HAP-1 (cell line): Measurements from ENCODE around the gene AGBL4.

ENCODE experiments used
- DNase-seq, 2 experiments: peaks; one replicate each; pipeline ENCODE4 v3.0.0-alpha.2; 2016 to 2020; ENCODE audit warnings: low spot score in 2 of 2
- H3K27me3 ChIP-seq: fragments of 250-450 bp; sonication (Bioruptor Pico); 2 replicates; pipeline ENCODE4 v1.5.1; 2020; ENCODE audit warnings: low read depth, mild to moderate bottlenecking, moderate library complexity
- H3K36me3 ChIP-seq: fragments of 250-450 bp; sonication (Bioruptor Pico); replicated peaks from 2 replicates; pipeline ENCODE4 v1.5.1; 2020; ENCODE audit warnings: mild to moderate bottlenecking
- H3K4me1 ChIP-seq: fragments of 250-450 bp; sonication (Bioruptor Pico); 2 replicates; pipeline ENCODE4 v1.5.1; 2020; ENCODE audit warnings: mild to moderate bottlenecking
- H3K4me3 ChIP-seq: fragments of 250-450 bp; sonication (Bioruptor Pico); 2 replicates; pipeline ENCODE4 v1.5.1; 2020; ENCODE audit warnings: mild to moderate bottlenecking, moderate library complexity
- H3K9me3 ChIP-seq: fragments of 250-450 bp; sonication (Bioruptor Pico); 2 replicates; pipeline ENCODE4 v1.5.1; 2020; ENCODE audit warnings: mild to moderate bottlenecking, moderate library complexity
- in situ Hi-C: fragments of 300-500 bp; cut with MboI; formaldehyde crosslinking; loops from 3 replicates; pipeline ENCODE4 v1.14.3; 2020; ENCODE audit warnings: low sequenced_read_pairs, inconsistent platforms, mixed read lengths

Gene AGBL4

DNA sequence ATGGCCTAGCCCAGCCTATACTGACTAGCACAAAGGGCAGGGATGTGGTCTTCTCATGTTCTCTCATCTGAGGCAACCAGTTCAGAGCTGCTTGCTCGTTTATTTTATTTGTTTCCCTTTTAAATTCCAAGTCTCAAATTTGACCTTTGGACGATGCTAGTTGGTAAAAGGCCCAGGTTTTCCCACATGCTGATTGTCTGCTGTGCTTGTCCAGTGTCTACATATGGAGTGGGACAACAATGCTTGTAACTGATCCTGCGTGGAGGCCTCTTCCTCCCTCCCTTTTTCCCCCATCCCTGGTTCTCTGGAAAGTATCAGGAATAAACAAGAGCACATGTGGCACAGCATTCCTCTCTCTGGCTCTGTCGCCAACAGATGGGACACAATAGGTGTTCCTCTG is 1213.0 kb downstream of the AGBL4 start:
- no peak for DNase-seq
- Histone ChIP-seq H3K4me1 (no peaks in the 10 kb centered on the region), H3K4me3 (no peak overlapping the region), H3K9me3 (no peaks in the 10 kb centered on the region), H3K36me3 (no peaks in the 10 kb centered on the region), H3K27me3 (no peaks in the 10 kb centered on the region)
- in situ Hi-C loops = loop anchor here (25.0 kb wide), 1 partner anchor 248 kb away; no protein-coding TSS in a partner anchor

DNA sequence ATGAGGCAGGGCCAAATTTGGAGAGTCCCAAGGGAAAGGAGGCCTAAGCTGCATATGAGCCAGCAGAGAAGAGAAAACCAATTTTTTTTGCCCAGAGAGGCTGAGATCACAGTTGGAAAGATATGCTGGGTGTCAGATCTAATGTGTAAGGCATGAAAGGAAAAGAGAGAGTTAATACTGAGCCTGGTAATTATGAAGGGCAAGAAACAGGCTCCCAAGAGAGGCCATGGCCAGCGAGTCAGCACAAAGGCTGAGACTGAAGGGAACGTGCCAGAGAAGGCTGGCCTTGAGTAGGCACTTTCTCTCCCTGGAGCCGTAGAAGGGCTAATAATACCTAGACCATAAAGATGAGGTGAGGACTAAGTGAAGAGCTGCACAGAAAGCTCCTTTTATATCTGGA is 1215.3 kb downstream of the AGBL4 start:
- no peak for DNase-seq
- no peaks in the 10 kb centered on the region for H3K27me3 ChIP-seq
- no peaks in the 10 kb centered on the region for H3K36me3 ChIP-seq
- no peak overlapping the region for H3K4me3 ChIP-seq
- in situ Hi-C loops = loop anchor here (25.0 kb wide), 1 partner anchor 246 kb away; no protein-coding TSS in a partner anchor
- no peaks in the 10 kb centered on the region for H3K9me3 ChIP-seq
- no peaks in the 10 kb centered on the region for H3K4me1 ChIP-seq

DNA sequence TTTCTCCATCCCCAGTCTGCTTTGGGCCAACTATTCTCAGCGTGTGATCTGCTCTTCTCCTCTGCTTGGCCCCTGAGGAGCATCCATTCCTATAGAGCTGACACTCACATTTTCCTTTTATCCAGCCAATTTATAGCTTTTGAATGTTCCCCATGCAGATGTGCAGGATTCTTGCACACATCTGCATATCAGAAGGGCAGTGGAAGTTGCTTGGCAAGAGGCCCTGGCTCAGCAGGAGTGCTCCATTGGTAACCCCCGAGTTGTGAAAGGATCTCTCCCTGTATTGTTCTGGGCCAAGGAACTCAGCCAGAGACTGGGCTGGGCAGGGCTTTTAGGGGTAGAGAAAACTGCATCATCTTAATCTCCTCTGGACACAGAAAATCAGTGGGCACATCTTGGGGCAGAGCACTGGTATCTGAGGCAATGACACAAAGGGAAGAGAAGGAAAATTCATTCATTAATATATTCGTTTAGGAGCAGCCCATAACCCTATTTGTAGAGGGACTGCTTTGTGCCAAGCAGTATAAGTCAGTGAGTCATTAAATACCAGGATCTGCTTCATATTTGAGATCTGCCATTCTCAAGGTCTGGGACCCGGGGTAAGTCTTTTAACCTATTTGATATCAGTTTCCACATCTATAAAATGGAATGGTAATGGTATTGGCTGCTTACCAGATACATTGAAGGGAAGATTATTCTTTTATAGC is 1216.0 kb downstream of the AGBL4 start:
- DNase-seq = no peak
- no peaks in the 10 kb centered on the region for H3K36me3 ChIP-seq
- H3K4me1 ChIP-seq = no peaks in the 10 kb centered on the region
- no peaks in the 10 kb centered on the region for H3K27me3 ChIP-seq
- in situ Hi-C loops = loop anchor here (25.0 kb wide), 1 partner anchor 245 kb away; no protein-coding TSS in a partner anchor
- H3K4me3 ChIP-seq = no peak overlapping the region
- H3K9me3 ChIP-seq = no peaks in the 10 kb centered on the region

DNA sequence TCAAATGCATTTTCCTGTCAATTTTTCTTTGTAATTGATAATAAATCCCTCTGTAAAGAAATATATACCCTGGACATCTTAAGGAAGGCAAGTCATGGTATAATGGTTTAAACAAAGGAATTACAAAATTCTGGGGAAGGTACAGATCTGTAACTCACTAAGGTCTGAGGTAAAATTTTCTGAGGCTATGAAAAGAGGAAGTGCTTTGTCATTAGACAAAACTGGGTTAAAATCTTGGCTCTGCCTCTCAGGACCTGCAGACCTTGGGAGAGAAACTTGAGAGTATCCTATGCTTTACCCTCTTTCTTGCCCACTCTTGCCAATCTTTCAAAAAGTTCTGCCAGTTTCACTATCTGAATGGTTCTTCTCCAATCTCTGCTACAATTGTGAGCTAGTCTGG is 1220.3 kb downstream of the AGBL4 start:
- Histone ChIP-seq H3K4me1 (no peaks in the 10 kb centered on the region), H3K36me3 (no peaks in the 10 kb centered on the region), H3K9me3 (no peaks in the 10 kb centered on the region), H3K4me3 (no peak overlapping the region), H3K27me3 (no peaks in the 10 kb centered on the region)
- in situ Hi-C loops = loop anchor here (25.0 kb wide), 1 partner anchor 241 kb away; no protein-coding TSS in a partner anchor
- DNase-seq = no peak

DNA sequence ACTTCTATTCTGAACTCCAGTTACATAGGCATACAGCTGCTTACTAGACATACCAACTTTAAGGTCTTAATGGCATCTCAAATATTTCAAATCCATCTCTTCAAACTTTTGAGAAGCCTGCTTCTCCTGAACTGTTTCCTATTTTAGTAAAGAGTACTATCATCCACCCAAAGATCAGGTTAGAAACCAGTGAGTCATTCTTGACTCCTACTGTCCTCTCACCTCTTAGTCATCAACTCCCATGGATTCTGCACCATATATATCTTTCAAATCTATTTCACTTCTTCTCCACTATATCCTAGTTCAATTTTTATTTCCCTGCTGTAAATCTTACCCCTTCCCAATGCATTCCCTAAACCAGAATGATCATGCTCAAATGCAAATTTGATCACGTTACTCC is 1228.9 kb downstream of the AGBL4 start:
- in situ Hi-C loops = no loop called here
- no peak overlapping the region for H3K4me3 ChIP-seq

DNA sequence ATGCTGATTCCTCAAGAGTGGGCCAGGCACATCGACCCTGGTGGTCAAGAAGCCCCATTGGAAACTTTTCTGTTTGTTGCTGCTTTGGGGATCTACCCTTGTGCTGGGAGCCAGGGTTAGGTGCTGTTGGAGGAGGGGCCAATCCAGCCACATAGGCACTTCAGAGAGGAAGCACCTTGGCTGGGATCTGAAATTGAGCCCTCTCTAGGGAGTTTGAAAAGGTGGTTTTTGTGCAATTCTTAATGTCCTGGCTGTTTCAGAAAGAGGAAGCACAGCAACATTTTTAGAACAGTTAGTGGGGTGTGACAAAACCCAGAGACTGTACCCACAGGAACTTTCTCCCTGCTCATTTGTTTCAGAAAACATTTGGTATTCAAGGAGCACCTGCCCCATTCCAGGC is 1229.9 kb downstream of the AGBL4 start:
- Histone ChIP-seq H3K9me3 (no peaks in the 10 kb centered on the region), H3K27me3 (no peaks in the 10 kb centered on the region), H3K4me1 (no peaks in the 10 kb centered on the region), H3K4me3 (no peak overlapping the region), H3K36me3 (no peaks in the 10 kb centered on the region)
- in situ Hi-C loops = no loop called here
- no peak for DNase-seq

More for the DNA sequence above, 1228.9 kb downstream of the AGBL4 start:
- Histone ChIP-seq H3K9me3 (no peaks in the 10 kb centered on the region), H3K4me1 (no peaks in the 10 kb centered on the region), H3K27me3 (no peaks in the 10 kb centered on the region), H3K36me3 (no peaks in the 10 kb centered on the region)
- no peak for DNase-seq

DNA sequence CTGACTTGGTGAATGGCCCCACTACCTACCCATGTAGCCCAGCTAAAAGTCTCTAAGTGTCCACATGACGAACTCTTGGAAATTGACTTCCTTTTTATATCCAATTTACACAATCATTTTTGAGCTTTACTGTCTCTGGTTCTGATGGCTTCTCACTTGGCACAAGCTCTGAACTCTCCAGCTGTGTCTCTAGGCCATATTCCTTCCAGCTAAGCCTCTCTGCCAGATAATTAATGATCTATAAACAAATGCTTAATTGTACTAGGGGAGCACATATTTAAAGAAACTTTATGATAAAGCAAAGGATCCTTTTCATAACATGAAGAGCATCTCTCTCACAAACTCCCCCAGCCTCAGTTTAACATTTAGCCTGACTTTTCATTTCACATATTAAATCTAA is 1230.8 kb downstream of the AGBL4 start:
- no peak for DNase-seq
- no peaks in the 10 kb centered on the region for H3K9me3 ChIP-seq
- no peak overlapping the region for H3K4me3 ChIP-seq
- no peaks in the 10 kb centered on the region for H3K36me3 ChIP-seq
- in situ Hi-C loops = no loop called here
- H3K4me1 ChIP-seq = no peaks in the 10 kb centered on the region
- H3K27me3 ChIP-seq = no peaks in the 10 kb centered on the region

DNA sequence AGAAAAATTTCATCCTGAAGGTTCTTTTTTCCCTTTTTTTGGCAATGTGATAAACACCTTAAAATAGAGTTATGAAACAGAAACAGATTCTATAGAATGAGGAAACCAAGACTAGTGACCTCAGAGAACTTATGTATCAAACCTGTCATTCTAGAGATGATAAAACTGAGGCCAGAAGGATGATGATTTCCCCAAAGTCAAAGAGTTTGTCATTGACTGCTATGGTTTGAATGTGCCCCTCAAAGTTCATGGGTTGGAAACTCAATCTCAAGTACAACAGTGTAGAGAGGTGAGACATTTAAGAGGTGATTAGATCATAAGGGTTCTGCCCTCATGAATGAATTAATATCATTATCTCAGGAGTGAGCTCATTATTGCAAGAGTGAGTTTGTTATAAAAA is 1233.4 kb downstream of the AGBL4 start:
- in situ Hi-C loops = no loop called here
- DNase-seq = no peak
- no peaks in the 10 kb centered on the region for H3K9me3 ChIP-seq
- H3K27me3 ChIP-seq = no peaks in the 10 kb centered on the region
- no peaks in the 10 kb centered on the region for H3K4me1 ChIP-seq
- H3K36me3 ChIP-seq = no peaks in the 10 kb centered on the region
- no peak overlapping the region for H3K4me3 ChIP-seq

DNA sequence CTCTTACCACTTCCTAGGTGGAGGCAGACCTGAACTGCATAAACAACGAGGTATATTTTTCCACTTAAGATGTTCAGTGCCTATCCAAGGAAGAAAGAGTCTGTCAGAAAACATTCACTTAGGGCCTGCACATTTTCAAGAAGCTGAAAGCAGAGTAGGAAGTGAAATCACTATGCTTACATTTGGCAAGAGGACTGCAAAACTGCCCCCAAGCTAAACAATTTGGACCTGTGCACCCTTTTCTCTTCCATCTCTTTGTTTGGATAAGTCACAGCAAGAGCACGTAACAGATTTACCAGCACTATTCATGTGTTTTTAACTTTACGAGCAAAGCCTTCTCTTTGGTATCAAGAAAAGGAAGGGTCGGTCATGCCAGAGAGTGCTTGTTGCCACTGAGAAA is 1233.9 kb downstream of the AGBL4 start:
- Histone ChIP-seq H3K27me3 (no peaks in the 10 kb centered on the region), H3K4me1 (no peaks in the 10 kb centered on the region), H3K9me3 (no peaks in the 10 kb centered on the region), H3K36me3 (no peaks in the 10 kb centered on the region), H3K4me3 (no peak overlapping the region)
- DNase-seq = no peak
- in situ Hi-C loops = no loop called here

DNA sequence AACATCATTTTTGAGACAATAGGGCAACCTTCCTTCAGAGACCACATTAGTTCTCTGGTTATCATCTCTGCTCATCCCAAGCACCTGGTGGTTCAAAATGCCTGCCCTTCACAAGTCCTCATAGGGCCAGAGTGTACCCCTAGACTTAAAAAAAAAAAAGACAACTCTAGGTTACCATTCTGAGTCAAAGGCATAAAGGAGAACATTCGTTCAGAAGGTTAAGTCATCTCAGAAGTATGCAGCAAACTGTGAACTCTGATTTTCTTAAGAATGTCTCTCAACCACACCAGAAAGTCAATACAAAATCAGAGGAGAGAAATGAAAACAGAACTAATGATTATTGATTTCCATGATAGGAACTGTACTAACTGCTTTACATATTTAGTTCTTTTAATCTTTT is 1237.9 kb downstream of the AGBL4 start:
- no peak for DNase-seq
- no peaks in the 10 kb centered on the region for H3K27me3 ChIP-seq
- no peaks in the 10 kb centered on the region for H3K9me3 ChIP-seq
- no peaks in the 10 kb centered on the region for H3K4me1 ChIP-seq
- no peaks in the 10 kb centered on the region for H3K36me3 ChIP-seq
- in situ Hi-C loops = no loop called here
- H3K4me3 ChIP-seq = no peak overlapping the region

DNA sequence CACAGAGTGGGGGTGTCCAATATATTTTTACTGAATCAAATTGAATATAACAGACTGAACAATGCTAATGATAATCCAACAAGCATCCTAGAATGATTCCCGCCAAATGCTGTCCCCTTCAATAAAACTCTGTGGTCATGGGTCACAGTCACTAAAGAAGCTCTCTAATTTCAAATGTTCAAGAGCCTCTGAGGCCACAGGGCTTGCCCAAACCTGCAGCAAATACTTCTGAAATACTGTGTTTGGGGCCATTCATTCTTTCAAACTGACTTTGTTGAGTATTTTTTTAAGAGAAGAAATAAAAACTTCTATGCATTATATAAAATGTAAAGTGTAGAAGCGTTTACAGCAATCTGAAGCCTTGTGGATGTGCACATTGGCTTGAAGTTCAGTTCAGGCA is 1239.5 kb downstream of the AGBL4 start:
- Histone ChIP-seq H3K9me3 (no peaks in the 10 kb centered on the region), H3K36me3 (no peaks in the 10 kb centered on the region), H3K27me3 (no peaks in the 10 kb centered on the region), H3K4me1 (no peaks in the 10 kb centered on the region), H3K4me3 (no peak overlapping the region)
- in situ Hi-C loops = no loop called here
- no peak for DNase-seq

DNA sequence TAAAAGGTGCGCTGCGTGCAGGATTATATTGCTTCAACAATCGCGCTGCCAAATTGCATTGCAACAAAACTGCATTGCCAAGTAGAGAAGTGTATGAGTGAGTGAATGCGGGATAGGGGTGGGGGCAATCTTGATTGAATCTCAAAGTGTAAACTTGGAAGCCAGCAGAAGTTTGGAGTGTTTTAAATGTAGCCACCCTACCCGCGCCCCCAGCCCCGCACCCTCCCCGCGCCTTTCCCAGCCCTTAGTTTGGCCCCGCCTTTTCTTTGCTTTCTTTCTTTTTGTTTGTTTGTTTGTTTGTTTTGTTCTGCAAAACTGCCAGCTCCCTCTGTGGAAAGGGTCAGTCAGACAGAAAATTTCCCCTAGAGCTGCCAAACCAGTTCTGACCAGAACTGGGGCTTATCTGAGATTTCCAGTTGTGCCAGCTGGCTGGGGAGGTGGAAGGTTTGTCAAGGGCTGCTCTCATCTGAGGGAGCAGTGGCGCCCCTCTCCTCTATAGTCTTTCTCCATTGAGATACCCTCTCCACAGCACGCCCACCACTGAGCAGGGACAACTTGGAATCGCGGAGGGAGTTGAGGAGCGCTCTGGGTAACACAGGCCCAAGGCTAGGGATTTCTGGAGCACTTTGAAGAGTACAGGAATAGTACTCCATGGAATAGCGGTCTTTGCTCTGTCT is 1246.4 kb downstream of the AGBL4 start:
- DNase-seq = peak in 1 of 2 experiments; percentile 10
- peak overlapping the region; percentile 51 for H3K4me3 ChIP-seq

DNA sequence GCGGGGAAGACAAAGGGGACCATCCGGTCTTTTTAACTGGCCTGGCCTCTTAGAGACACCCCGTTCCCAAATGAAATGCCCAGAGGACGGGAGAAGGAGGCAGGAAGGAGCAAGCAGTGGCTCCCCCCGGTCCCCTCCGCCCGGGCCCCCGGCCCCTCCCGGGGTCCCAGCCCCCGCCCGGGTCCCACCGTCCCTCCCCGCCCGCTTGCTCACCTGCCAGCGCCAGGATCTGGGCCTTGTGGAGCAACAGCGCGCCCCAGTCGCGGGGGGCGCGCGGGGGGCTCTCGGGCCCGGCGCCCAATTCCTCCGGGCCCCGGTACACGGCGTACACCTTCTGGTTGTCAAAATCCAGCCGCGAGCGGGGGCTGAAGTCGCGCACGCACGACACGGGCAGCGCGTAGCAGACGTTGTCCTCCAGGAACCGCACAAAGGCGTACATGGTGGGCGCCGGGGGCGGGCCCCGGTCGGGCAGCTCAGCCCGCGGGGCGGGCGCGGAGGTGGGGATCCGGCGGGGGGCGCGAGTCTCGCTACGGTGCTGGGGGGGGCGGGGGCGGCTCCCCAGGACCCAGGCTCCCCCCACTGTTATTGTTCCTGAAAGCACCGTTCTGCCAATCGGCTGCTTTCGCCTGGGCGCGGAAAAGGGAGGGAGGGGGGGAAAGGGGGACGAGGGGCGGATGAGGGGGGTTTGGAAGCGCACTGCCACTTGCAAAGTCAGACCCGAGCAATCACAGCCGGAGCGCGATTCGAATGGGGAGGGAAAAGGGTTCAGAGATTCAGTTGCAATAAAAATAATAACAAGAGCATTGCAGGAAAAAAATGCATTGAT is 1247.1 kb downstream of the AGBL4 start, which contains the start of gene BEND5:
Gene BEND5 (minus strand): TSS at position 499 of the 826 bp plus-strand sequence. CDS start 60 bp downstream, at position 439.
- peak within 1 kb of the TSS; percentile 51 for H3K4me3 ChIP-seq
- in situ Hi-C loops = no loop called here
- H3K36me3 ChIP-seq = no peaks in the 10 kb centered on the region
- DNase-seq = peak; percentile 34 to 79
- H3K27me3 ChIP-seq = no peaks in the 10 kb centered on the region
- no peaks in the 10 kb centered on the region; the same call in 1 of the 2 replicates for H3K4me1 ChIP-seq
- no peaks in the 10 kb centered on the region for H3K9me3 ChIP-seq

More for the DNA sequence above, 1246.4 kb downstream of the AGBL4 start:
- in situ Hi-C loops = no loop called here
- no peaks in the 10 kb centered on the region; the same call in 1 of the 2 replicates for H3K4me1 ChIP-seq
- H3K9me3 ChIP-seq = no peaks in the 10 kb centered on the region
- H3K36me3 ChIP-seq = no peaks in the 10 kb centered on the region
- H3K27me3 ChIP-seq = no peaks in the 10 kb centered on the region
